Astrocyte (in vitro differentiated cells and primary cell): Measurements from ENCODE around the gene ITLN1. TPM values are rescaled to one million over a fixed set of nuclear protein-coding genes. Genes with fewer than 3 reads are reported as not detected.
"Not testable (repeated sequence)": the region's sequence is repeated elsewhere in the genome, so short reads cannot be mapped to it uniquely, and the experiment has no call there.

ENCODE experiments used
- DNase-seq: peaks from one replicate; pipeline ENCODE4 v3.0.0-alpha.2; 2010; ENCODE audit warnings: low read depth
- FAIRE-seq: peaks from 2 replicates; lab custom pipeline; 2011; peaks lifted over from hg19 to GRCh38; lab: Jason Lieb, UNC
- H2AFZ ChIP-seq: 2 replicates; pipeline ENCODE4 v1.6.0; 2012; ENCODE audit warnings: low read depth, low read length, inconsistent platforms
- H3K27ac ChIP-seq: 2 replicates; pipeline ENCODE4 v1.5.1; 2011; ENCODE audit warnings: low read depth, low read length, inconsistent platforms
- H3K27me3 ChIP-seq: 2 replicates; pipeline ENCODE4 v1.6.0; 2011; ENCODE audit warnings: low read length, inconsistent platforms; ENCODE audit not compliant: insufficient read depth
- H3K36me3 ChIP-seq: 2 replicates; pipeline ENCODE4 v1.5.1; 2011; ENCODE audit warnings: low read length, inconsistent platforms; ENCODE audit not compliant: insufficient read depth
- H3K4me1 ChIP-seq: 2 replicates; pipeline ENCODE4 v1.5.1; 2011; ENCODE audit warnings: low read length, inconsistent platforms; ENCODE audit not compliant: insufficient read depth
- H3K4me2 ChIP-seq: 2 replicates; pipeline ENCODE4 v1.6.0; 2012; ENCODE audit warnings: low read length, inconsistent platforms
- H3K4me3 ChIP-seq: 2 replicates; pipeline ENCODE4 v1.5.1; 2011; ENCODE audit warnings: low read depth, mild to moderate bottlenecking, low read length, inconsistent platforms; ENCODE audit not compliant: insufficient read depth
- H3K79me2 ChIP-seq: 2 replicates; pipeline ENCODE4 v1.6.0; 2012; ENCODE audit warnings: mild to moderate bottlenecking, low read length, inconsistent platforms; ENCODE audit not compliant: insufficient read depth
- H3K9ac ChIP-seq: 2 replicates; pipeline ENCODE4 v1.6.0; 2012; ENCODE audit warnings: mild to moderate bottlenecking, low read length, inconsistent platforms
- H3K9me3 ChIP-seq: 2 replicates; pipeline ENCODE4 v1.5.1; 2012; ENCODE audit warnings: low read depth, mild to moderate bottlenecking, low read length, inconsistent platforms; ENCODE audit not compliant: insufficient read depth
- H4K20me1 ChIP-seq: 2 replicates; pipeline ENCODE4 v1.6.0; 2012; ENCODE audit warnings: low read length, inconsistent platforms; ENCODE audit not compliant: insufficient read depth
- H3K27ac Mint-ChIP-seq: one replicate; pipeline ENCODE4 v1.8.0; 2021; ENCODE audit warnings: mild to moderate bottlenecking, mixed read lengths; ENCODE audit not compliant: unreplicated experiment
- H3K27me3 Mint-ChIP-seq: one replicate; pipeline ENCODE4 v1.8.0; 2021; ENCODE audit warnings: low read depth, mixed read lengths; ENCODE audit not compliant: unreplicated experiment
- H3K36me3 Mint-ChIP-seq: one replicate; pipeline ENCODE4 v1.8.0; 2021; ENCODE audit warnings: low read depth, mixed read lengths; ENCODE audit not compliant: unreplicated experiment
- H3K4me1 Mint-ChIP-seq: one replicate; pipeline ENCODE4 v1.8.0; 2021; ENCODE audit warnings: low read depth, mixed read lengths; ENCODE audit not compliant: unreplicated experiment
- H3K4me3 Mint-ChIP-seq: one replicate; pipeline ENCODE4 v1.8.0; 2021; ENCODE audit warnings: mild to moderate bottlenecking, moderate library complexity, mixed read lengths; ENCODE audit not compliant: unreplicated experiment
- H3K9me3 Mint-ChIP-seq: one replicate; pipeline ENCODE4 v1.8.0; 2021; ENCODE audit warnings: mild to moderate bottlenecking, mixed read lengths; ENCODE audit not compliant: unreplicated experiment
- EZH2 ChIP-seq: IDR thresholded peaks from 2 replicates; pipeline ENCODE4 v1.6.1; 2012; ENCODE audit warnings: mild to moderate bottlenecking, low read length, inconsistent platforms; ENCODE audit not compliant: insufficient read depth
- total RNA-seq: library from RNA; stranded (reverse); gene quantifications from 2 replicates; pipeline ENCODE4 v1.2.1, GENCODE V29; 2021
- TF ChIP-seq, protein P1 (sequence below): IDR thresholded peaks from 2 replicates; pipeline ENCODE4 v1.5.1; 2011; ENCODE audit warnings: low read depth, mild to moderate bottlenecking, inconsistent platforms, low read length, moderate library complexity; ENCODE audit not compliant: insufficient read depth

ITLN1 gene
- total RNA-seq, 1 donor from 2014 or later = not detected

DNA sequence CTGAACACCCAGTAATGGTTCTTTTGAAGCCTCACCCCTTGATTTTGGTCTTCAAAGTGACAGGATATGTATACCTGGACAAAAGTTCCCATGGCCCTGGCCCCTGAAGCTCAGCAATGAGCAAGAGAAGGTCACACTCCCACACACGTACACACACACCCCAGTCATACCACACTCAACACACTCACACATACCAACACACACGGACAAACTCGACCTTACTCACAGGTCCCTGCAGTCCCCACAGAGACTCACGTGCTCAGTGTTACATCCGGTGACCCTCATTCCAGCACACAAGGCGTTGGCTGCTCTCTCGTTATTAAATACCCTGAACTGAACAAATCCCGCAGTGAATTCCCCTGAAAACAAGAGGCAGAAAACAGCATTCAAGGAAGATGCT lies 5.9 kb downstream of the ITLN1 start:
- Histone ChIP-seq H3K4me3 (no peak overlapping the region), H3K79me2 (no peaks in the 10 kb centered on the region), H3K9ac (no peak overlapping the region), H3K27ac (no peak overlapping the region), H4K20me1 (no peaks in the 10 kb centered on the region), H2AFZ (no peak overlapping the region), H3K36me3 (no peaks in the 10 kb centered on the region), H3K27me3 (no peaks in the 10 kb centered on the region), H3K4me2 (no peak overlapping the region), H3K4me1 (no peaks in the 10 kb centered on the region), H3K9me3 (no peaks in the 10 kb centered on the region)
- no peak for TF ChIP-seq EZH2
- TF ChIP-seq, protein P1, sequence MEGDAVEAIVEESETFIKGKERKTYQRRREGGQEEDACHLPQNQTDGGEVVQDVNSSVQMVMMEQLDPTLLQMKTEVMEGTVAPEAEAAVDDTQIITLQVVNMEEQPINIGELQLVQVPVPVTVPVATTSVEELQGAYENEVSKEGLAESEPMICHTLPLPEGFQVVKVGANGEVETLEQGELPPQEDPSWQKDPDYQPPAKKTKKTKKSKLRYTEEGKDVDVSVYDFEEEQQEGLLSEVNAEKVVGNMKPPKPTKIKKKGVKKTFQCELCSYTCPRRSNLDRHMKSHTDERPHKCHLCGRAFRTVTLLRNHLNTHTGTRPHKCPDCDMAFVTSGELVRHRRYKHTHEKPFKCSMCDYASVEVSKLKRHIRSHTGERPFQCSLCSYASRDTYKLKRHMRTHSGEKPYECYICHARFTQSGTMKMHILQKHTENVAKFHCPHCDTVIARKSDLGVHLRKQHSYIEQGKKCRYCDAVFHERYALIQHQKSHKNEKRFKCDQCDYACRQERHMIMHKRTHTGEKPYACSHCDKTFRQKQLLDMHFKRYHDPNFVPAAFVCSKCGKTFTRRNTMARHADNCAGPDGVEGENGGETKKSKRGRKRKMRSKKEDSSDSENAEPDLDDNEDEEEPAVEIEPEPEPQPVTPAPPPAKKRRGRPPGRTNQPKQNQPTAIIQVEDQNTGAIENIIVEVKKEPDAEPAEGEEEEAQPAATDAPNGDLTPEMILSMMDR = no peak
- no peak for FAIRE-seq
- Mint-ChIP-seq H3K36me3 (no peaks in the 10 kb centered on the region), H3K27me3 (peaks cover 4% of the 10 kb centered on the region), H3K9me3 (peaks cover 9% of the 10 kb centered on the region), H3K4me1 (peaks cover 7% of the 10 kb centered on the region), H3K4me3 (no peak overlapping the region), H3K27ac (no peak overlapping the region)
- DNase-seq = no peak

DNA sequence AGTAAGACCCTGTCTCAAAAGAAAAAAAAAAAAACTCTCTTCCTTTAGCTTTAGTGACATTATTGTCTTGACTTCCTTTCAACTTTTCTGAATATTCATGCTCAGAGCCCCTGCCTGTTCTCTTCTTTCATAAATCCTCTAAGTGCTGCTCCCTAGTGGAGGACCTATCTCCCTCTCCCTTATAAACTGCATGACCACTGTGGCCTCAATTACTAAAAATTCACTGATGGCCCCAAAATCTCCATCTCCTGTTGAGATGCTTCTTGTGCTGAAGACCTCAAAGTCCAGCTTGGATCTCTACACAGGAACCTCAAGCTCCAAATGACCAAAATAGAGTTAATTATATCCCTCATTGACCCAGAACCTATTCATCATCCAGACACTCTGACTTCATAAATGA lies 7.8 kb downstream of the ITLN1 start:
- DNase-seq = no peak
- Histone ChIP-seq H3K27me3 (no peaks in the 10 kb centered on the region), H2AFZ (no peak overlapping the region), H3K36me3 (no peaks in the 10 kb centered on the region), H3K9me3 (no peaks in the 10 kb centered on the region), H3K79me2 (no peaks in the 10 kb centered on the region), H3K4me3 (no peak overlapping the region), H4K20me1 (no peaks in the 10 kb centered on the region), H3K27ac (no peak overlapping the region), H3K4me1 (no peaks in the 10 kb centered on the region), H3K9ac (no peak overlapping the region), H3K4me2 (no peak overlapping the region)
- H3K4me3 Mint-ChIP-seq = no peak overlapping the region
- no peaks in the 10 kb centered on the region for H3K36me3 Mint-ChIP-seq
- peaks cover 7% of the 10 kb centered on the region for H3K4me1 Mint-ChIP-seq
- peaks cover 9% of the 10 kb centered on the region for H3K9me3 Mint-ChIP-seq
- peaks cover 4% of the 10 kb centered on the region for H3K27me3 Mint-ChIP-seq
- no peak for FAIRE-seq
- TF ChIP-seq, protein P1 = no peak
- TF ChIP-seq EZH2 = no peak
- no peak overlapping the region for H3K27ac Mint-ChIP-seq

DNA sequence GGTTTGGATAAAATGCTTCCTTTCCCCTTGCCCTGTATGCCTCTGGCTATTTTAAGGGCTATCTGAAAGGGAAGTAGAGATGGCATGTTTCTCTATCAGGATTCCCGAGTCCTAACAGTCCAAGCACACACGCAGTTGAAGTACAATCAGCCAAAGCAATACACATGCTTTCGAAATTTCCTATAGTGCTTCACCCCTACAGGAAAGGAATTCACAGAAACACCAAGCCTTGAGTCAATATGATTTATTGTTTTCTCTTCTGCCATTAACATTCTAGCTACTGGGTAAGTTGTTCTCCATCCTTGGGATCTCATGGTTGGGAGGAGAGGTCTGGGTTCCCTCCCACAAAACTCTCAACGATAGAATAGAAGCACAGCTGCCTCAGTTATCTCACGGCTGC lies 8.7 kb downstream of the ITLN1 start:
- Mint-ChIP-seq H3K9me3 (peaks cover 9% of the 10 kb centered on the region), H3K4me1 (peaks cover 7% of the 10 kb centered on the region), H3K36me3 (no peaks in the 10 kb centered on the region), H3K4me3 (no peak overlapping the region), H3K27me3 (peaks cover 4% of the 10 kb centered on the region), H3K27ac (no peak overlapping the region)
- H3K4me3 ChIP-seq = no peak overlapping the region
- no peak overlapping the region for H2AFZ ChIP-seq
- no peaks in the 10 kb centered on the region for H3K27me3 ChIP-seq
- no peak overlapping the region for H3K9ac ChIP-seq
- no peak overlapping the region for H3K4me2 ChIP-seq
- H3K27ac ChIP-seq = no peak overlapping the region
- TF ChIP-seq, protein P1 = no peak
- no peak for TF ChIP-seq EZH2
- H3K9me3 ChIP-seq = no peaks in the 10 kb centered on the region
- DNase-seq (no peak), FAIRE-seq (no peak)
- H3K4me1 ChIP-seq = no peaks in the 10 kb centered on the region
- no peaks in the 10 kb centered on the region for H3K36me3 ChIP-seq
- H4K20me1 ChIP-seq = no peaks in the 10 kb centered on the region
- no peaks in the 10 kb centered on the region for H3K79me2 ChIP-seq

DNA sequence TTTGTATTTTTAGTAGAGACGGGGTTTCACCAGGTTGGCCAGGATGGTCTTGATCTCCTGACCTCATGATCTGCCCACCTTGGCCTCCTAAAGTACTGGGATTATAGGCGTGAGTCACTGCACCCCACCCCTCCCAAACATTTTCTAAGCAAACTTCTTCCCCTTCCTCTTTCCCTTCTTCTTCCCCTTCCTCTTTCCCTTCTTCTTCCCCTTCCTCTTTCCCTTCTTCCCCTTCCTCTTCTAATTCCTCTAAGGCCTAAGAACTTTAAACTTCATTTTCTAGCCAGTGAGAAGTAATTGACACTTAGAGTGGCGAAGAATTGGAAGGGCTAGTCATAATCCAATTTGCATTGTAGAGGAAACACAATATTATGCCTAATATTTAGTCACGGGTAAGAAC lies 9.4 kb downstream of the ITLN1 start:
- not testable (repeated sequence) for H3K4me3 Mint-ChIP-seq, H3K9me3 Mint-ChIP-seq, H2AFZ ChIP-seq, H3K27me3 ChIP-seq, H3K9me3 ChIP-seq, H4K20me1 ChIP-seq, H3K79me2 ChIP-seq, DNase-seq, H3K4me1 Mint-ChIP-seq, H3K4me3 ChIP-seq, H3K4me1 ChIP-seq, H3K27ac ChIP-seq, H3K27ac Mint-ChIP-seq, H3K4me2 ChIP-seq, H3K9ac ChIP-seq, H3K36me3 ChIP-seq, H3K36me3 Mint-ChIP-seq, FAIRE-seq, H3K27me3 Mint-ChIP-seq
